Fibroblast of skin of scalp (primary cell): ENCODE results near the gene MOK.
A peak's percentile ranks its signal among the peaks of the same experiment; 100 is the strongest.

Source experiments
- DNase-seq: peaks from one replicate; pipeline ENCODE4 v3.0.0-alpha.2; 2013

MOK gene

GRCh38 chr14:102201776-102202175 is 103.2 kb downstream of the MOK start:
- DNase-seq, result no peak

DNA sequence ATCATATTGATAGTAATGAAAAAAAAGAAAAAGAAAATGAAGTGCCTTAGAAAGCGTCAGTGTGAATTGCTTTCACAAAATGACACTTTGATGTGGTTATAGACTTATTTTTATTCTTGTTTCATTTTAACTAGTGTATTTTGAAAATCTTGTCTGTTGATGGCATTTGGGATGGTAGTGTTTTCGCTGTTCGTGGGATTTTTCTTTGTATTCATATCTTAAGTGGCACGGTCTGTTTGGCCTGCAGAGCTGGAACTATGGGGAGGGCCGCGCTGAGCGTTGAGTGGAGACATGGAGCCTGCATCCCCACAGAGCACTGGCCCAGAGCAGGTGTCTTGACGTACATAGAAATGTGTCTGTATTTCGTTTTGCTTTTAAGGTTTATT is 103.6 kb downstream of the MOK start:
- DNase-seq, result no peak

DNA sequence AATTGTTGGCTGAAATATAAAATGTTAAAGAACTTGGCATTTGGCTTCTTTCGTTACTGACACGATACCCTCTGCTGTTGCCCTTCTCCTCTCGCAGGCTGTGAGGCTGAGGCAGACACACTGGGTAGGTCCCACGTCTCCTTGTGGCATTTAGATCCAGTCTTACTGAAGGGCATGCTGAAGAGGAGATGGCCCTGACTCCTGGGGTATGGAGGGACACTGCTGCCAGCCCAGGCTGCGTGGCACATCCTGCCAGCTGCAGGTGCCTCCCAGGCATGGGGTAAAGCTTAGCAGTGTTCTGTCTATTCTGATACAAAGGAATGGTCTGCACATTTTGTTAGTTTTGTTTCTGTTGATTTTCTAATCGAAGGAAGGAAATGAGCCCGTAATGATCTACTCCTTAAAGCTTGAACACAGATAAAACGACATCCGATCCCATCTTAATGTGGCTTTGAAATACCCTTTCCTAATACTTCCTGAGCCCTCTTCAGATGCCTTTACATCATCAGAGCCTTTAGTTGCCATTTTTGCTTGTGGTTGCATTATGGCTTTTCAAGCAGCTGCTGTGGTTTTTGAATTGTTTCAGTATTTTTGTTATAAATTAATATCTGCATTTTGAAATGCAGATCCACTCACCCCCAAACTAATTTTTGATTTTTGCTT is 104.1 kb downstream of the MOK start:
- DNase-seq, result no peak

GRCh38 chr14:102197317-102197853 is 107.6 kb downstream of the MOK start:
- no peak for DNase-seq

- no peak for DNase-seq
Observed at GRCh38 chr14:102196902-102197230, 108.1 kb downstream of the MOK start.

- DNase-seq, result no peak
Observed at GRCh38 chr14:102196039-102196901, 108.7 kb downstream of the MOK start.

DNA sequence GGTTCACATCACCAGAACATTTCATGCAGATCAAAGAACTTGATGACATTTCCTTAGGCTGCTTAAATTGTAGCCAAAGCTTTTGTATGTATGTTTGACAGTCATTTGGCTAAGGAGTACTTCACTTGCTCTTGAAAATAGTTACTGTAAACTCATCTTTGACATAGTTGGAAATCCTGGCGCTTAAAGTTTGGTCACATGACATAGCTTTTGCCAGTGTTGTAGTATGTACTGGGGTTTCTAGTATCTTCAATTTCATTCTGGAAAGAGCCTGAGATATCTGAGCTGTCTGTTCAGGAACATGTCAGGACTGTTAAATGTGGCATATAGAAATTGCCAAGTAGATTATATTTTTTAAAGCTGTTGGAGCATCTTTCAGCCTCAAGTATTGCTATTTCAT is 109.5 kb downstream of the MOK start:
- no peak for DNase-seq

DNA sequence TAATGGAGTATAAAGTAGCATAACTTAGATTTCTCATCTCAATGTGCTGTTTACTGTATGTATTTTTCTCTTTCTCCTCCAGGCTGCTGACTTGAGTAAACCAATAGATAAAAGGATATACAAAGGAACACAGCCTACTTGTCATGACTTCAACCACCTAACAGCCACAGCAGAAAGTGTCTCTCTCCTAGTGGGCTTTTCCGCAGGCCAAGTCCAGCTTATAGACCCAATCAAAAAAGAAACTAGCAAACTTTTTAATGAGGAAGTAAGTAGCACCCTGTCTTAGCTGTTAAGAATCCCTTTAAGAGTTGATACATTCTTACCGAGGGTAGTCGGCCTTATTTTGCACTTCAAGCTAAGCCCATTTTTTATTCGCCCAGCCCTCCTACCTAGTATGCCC is 110.1 kb downstream of the MOK start:
- DNase-seq, result no peak

DNA sequence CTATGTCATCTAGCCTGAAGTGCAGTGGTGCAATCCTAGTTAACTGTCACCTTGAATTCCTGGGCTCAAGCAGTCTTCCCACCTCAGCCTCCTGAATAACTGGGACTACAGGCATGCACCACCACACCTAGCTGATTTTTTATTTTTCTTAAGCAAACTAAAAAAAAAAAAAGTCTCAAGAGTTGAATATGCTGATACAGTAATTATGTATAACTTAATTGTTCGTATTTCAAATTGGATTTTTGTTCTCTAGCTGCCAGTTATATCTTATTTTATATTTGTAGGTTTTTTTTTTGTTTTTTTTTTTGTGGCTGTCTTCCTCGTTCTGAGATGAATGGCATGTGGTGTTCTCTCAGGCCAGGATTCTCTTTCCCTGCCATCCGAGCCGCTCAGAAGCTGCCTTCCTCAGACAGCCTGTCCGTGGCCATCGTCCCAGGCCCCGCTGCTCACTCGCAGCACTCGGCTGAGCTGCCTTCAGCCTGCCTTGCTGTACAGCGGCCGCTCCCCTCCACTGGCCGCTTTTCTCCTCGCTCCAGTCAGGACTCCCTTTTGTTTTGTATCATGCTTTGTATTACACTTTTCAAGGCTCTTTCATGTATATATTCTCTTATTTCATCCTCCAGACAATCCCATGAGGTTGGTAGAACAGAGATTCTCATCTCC is 112.0 kb downstream of the MOK start:
- DNase-seq, result no peak

GRCh38 chr14:102189874-102190273 is 115.1 kb downstream of the MOK start:
- DNase-seq, result no peak

DNA sequence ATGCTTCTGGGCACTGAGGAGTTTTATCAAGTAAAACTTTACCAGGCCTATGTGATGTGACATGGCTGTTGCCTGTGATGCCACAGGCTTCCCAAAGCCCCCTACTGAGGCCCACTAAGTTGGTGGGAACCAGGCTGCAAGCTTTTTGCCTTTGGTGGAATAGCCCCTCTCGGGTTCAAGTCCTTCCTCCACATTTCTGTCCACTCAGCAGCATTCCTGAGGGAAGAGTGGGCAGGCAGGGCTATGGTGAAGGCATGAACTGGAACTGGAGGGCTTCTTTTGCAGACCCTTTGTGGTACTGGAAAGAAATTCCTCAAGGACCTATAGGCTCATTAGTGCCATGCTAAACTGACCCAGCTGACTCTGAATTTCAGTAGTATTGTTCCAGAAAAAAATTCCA is 116.8 kb downstream of the MOK start:
- DNase-seq, result no peak

GRCh38 chr14:102187568-102188001 is 117.4 kb downstream of the MOK start:
- no peak for DNase-seq

DNA sequence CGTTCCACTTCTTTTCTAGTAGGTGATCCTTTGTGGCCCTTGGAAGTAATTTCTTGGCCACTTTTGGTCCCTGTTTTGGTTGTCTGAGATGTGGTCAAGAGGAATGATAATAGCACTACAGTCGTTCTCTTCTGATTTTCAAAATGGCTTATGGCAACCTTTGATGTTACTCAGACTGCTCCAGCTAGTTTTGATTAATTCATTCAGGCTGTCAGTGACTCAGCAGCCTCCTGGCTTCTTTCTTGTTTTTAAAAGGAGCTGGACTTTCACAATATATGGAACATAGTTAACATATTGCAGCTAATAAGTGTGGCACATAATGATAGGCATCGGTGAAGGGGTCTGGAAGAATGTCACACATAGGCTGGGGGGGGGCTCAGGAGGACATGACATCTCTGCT is 117.9 kb downstream of the MOK start:
- peak; percentile 85 for DNase-seq

DNA sequence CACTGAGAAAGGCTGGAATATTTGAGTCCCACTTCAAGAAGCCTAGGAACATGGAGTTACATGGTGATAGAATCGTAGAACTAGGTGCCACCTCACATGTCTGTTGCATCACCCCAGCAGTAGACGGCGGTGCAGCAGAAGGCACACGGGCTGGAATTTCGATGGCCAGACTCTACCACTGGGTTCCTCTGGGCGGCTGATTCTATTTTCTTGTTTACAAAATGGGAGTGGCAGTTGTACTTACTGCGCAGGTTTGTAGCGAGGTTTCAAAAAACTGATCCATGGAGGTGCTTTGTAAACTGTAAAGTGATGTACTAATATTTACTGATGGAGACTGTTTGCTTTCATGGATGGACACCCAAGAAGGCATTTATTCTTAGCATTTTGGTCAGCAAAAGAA is 119.6 kb downstream of the MOK start:
- DNase-seq, result no peak

DNA sequence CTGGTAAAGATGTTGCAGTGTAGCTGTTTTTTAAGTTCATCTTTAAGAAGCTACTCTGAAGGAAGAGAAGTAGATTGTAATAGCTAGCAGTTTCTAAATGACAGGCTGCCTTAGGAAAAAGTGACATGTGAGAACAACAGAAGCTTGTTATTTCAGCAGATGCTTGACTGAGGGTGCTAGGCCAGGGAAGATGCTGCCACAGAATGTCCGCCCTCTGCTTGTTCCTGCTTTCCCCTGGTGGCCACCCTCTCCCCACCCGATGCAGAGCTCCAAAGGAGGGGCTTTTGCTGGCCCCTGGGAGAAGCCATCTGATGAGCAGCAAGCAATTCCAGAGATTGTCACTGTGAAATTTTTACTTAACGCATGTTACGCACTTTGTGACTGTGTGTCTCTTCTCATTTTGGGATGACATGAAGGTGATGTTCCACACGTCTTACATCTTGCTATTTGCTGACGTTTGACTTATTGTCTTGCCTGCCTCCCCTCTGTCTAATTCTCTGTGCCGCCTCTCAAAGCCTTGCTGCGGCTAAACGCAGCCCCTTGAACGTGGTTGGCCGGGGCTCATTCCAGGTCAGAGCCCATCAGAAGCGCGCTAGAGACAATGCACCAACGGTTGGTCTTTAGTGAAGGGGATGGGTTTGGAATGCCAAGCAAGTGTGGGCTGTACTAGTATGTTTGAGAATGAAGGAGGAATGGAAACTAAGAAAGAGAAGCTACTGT is 120.5 kb downstream of the MOK start:
- DNase-seq, result no peak

DNA sequence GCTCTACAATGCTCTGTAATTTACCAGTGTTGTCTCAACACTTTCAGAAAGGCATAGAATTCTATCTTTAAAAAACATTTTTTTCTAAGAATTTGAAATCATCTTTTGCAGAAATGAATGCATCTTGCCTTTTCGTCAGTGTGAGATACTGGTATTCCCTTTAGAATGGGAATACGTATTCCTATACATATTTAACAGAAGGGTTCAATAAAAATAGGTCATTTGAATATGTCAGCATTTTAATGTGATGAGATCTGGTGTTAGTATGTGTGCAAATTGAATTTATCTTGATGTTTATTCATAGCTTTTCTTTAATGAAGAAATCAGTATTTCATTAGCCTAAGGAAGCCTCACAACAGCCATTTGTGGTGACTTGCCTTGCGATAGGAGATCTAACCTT is 121.1 kb downstream of the MOK start:
- DNase-seq, result no peak

- peak; percentile 56 for DNase-seq
Observed at GRCh38 chr14:102182936-102183619, 121.9 kb downstream of the MOK start.

DNA sequence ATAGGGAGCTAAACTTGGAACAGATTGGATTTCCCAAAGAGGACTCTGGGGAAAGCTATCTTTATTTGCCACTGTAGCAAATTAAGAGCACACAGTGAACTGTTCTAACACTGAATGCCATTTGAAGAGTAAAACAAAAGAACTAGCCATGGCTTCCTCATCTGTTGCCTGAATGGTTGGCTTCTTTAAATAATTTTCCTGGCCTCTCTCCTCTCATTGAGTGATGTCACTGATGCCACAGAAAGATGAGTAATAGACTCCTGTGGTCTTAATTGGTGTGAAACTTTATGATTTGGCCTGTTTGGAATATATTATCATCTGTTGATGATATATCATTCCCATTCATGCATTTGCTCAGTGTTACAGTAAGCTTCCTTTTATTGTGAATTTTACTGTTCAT is 122.8 kb downstream of the MOK start:
- peak; percentile 86 for DNase-seq

- no peak for DNase-seq
Observed at GRCh38 chr14:102181187-102181586, 123.8 kb downstream of the MOK start.

GRCh38 chr14:102180248-102180998 is 124.5 kb downstream of the MOK start:
- no peak for DNase-seq
